ENCODE data around the gene BCL2.

The BCL2 gene

GRCh38 chr18:63146828-63147409, 172.7 kb downstream of the BCL2 start:
- Histone ChIP-seq H3K4me3 (ENCODE audit: low read depth in 1 of 2, low read length in 1 of 2) (no peak overlapping the region), H3K9me3 (no peaks in the 10 kb centered on the region), H3K36me3 (no peaks in the 10 kb centered on the region), H3K4me1 (ENCODE audit: control insufficient read depth in 1 of 2, insufficient read depth in 1 of 2, low read depth in 1 of 2, low read length in 1 of 2) (peaks cover 6 to 10% of the 10 kb centered on the region in 2 experiments), H3K27ac (no peak overlapping the region), H3K27me3 (no peaks in the 10 kb centered on the region)
- no peak for TF ChIP-seq CTCF (IDR thresholded peaks at IDR 0.05)

- Histone ChIP-seq H3K27ac (no peak overlapping the region), H3K9me3 (no peaks in the 10 kb centered on the region), H3K36me3 (no peaks in the 10 kb centered on the region), H3K4me1 (ENCODE audit: control insufficient read depth in 1 of 2, insufficient read depth in 1 of 2, low read depth in 1 of 2, low read length in 1 of 2) (peaks cover 6 to 10% of the 10 kb centered on the region in 2 experiments), H3K4me3 (ENCODE audit: low read depth in 1 of 2, low read length in 1 of 2) (no peak overlapping the region), H3K27me3 (no peaks in the 10 kb centered on the region)
- no peak for TF ChIP-seq CTCF (IDR thresholded peaks at IDR 0.05)
Measured at GRCh38 chr18:63145851-63146555, 173.6 kb downstream of the BCL2 start.

GRCh38 chr18:63145166-63145850, 174.3 kb downstream of the BCL2 start:
- Histone ChIP-seq H3K27ac (no peak overlapping the region), H3K27me3 (no peaks in the 10 kb centered on the region), H3K36me3 (no peaks in the 10 kb centered on the region), H3K4me3 (ENCODE audit: low read depth in 1 of 2, low read length in 1 of 2) (no peak overlapping the region), H3K4me1 (ENCODE audit: control insufficient read depth in 1 of 2, insufficient read depth in 1 of 2, low read depth in 1 of 2, low read length in 1 of 2) (peaks cover 6 to 10% of the 10 kb centered on the region in 2 experiments), H3K9me3 (no peaks in the 10 kb centered on the region)
- no peak for TF ChIP-seq CTCF (IDR thresholded peaks at IDR 0.05)

GRCh38 chr18:63144748-63145147, 174.8 kb downstream of the BCL2 start:
- Histone ChIP-seq H3K9me3 (no peaks in the 10 kb centered on the region), H3K36me3 (no peaks in the 10 kb centered on the region), H3K27ac (no peak overlapping the region), H3K27me3 (no peaks in the 10 kb centered on the region), H3K4me1 (ENCODE audit: control insufficient read depth in 1 of 2, insufficient read depth in 1 of 2, low read depth in 1 of 2, low read length in 1 of 2) (peaks cover 6 to 10% of the 10 kb centered on the region in 2 experiments), H3K4me3 (ENCODE audit: low read depth in 1 of 2, low read length in 1 of 2) (no peak overlapping the region)
- no peak for TF ChIP-seq CTCF (IDR thresholded peaks at IDR 0.05)

GRCh38 chr18:63143330-63143771, 176.2 kb downstream of the BCL2 start:
- no peaks in the 10 kb centered on the region for H3K27me3 ChIP-seq
- peaks cover 17 to 18% of the 10 kb centered on the region in 2 experiments for H3K4me1 ChIP-seq (ENCODE audit: control insufficient read depth in 1 of 2, insufficient read depth in 1 of 2, low read depth in 1 of 2, low read length in 1 of 2)
- no peak overlapping the region for H3K4me3 ChIP-seq (ENCODE audit: low read depth in 1 of 2, low read length in 1 of 2)
- H3K27ac ChIP-seq, result no peak overlapping the region
- H3K36me3 ChIP-seq, result no peaks in the 10 kb centered on the region
- H3K9me3 ChIP-seq, result no peaks in the 10 kb centered on the region
- no peak for TF ChIP-seq CTCF (IDR thresholded peaks at IDR 0.05)

All from neutrophil (primary cell).